GM12891 (cell line): ENCODE results near the gene CELSR1.
A peak's percentile ranks its signal among the peaks of the same experiment; 100 is the strongest.

Experiments
- DNase-seq: peaks from one replicate; pipeline ENCODE4 v3.0.0; 2011; ENCODE audit warnings: low spot score; ENCODE audit not compliant: insufficient read length
- FAIRE-seq: peaks from 2 replicates; lab custom pipeline; 2011; peaks lifted over from hg19 to GRCh38; lab: Jason Lieb, UNC
- PAX5 ChIP-seq: IDR thresholded peaks from 2 replicates; pipeline ENCODE4 v1.6.1; 2011; ENCODE audit warnings: low read length, moderate library complexity, mild to moderate bottlenecking; ENCODE audit not compliant: insufficient read depth, severe bottlenecking
- POLR2A ChIP-seq: IDR thresholded peaks from 2 replicates; pipeline ENCODE4 v1.6.1; 2011; ENCODE audit warnings: low read depth, low read length, control low read depth
- POLR2AphosphoS5 ChIP-seq: IDR thresholded peaks from 2 replicates; pipeline ENCODE4 v1.6.1; 2011; ENCODE audit warnings: low read depth, low read length, control low read depth
- POU2F2 ChIP-seq: IDR thresholded peaks from 2 replicates; pipeline ENCODE4 v1.6.1; 2011; ENCODE audit warnings: low read depth, mild to moderate bottlenecking, control low read depth, low read length, moderate library complexity
- SPI1 ChIP-seq: IDR thresholded peaks from 2 replicates; pipeline ENCODE4 v1.6.1; 2011; ENCODE audit warnings: low read depth, low read length, control low read depth
- TAF1 ChIP-seq: IDR thresholded peaks from 2 replicates; pipeline ENCODE4 v1.6.1; 2011; ENCODE audit warnings: low read depth, low read length, control low read depth

The CELSR1 gene

GRCh38 chr22:46376908-46377524, 160.4 kb downstream of the CELSR1 start:
- TF ChIP-seq TAF1 (no peak), POU2F2 (no peak), SPI1 (no peak), POLR2AphosphoS5 (no peak), PAX5 (no peak), POLR2A (no peak)
- FAIRE-seq (no peak), DNase-seq (no peak)

GRCh38 chr22:46376111-46376510, 161.3 kb downstream of the CELSR1 start:
- FAIRE-seq: no peak
- DNase-seq: no peak
- TF ChIP-seq POU2F2: no peak
- TF ChIP-seq SPI1: no peak

- DNase-seq: no peak
- TF ChIP-seq SPI1: no peak
- no peak for TF ChIP-seq POU2F2
- TF ChIP-seq PAX5: no peak
- FAIRE-seq: no peak
Measured at GRCh38 chr22:46374663-46375474, 162.6 kb downstream of the CELSR1 start.

GRCh38 chr22:46373921-46374662, 163.3 kb downstream of the CELSR1 start:
- no peak for TF ChIP-seq POLR2AphosphoS5
- no peak for TF ChIP-seq POLR2A
- no peak for TF ChIP-seq PAX5
- TF ChIP-seq POU2F2: no peak
- TF ChIP-seq SPI1: no peak
- FAIRE-seq (peak; percentile 69), DNase-seq (peak; percentile 60)

GRCh38 chr22:46373159-46373558, 164.3 kb downstream of the CELSR1 start:
- FAIRE-seq: peak; percentile 9
- no peak for TF ChIP-seq TAF1
- TF ChIP-seq POLR2AphosphoS5: no peak
- no peak for TF ChIP-seq PAX5
- no peak for TF ChIP-seq SPI1
- no peak for TF ChIP-seq POU2F2
- TF ChIP-seq POLR2A: no peak
- DNase-seq: no peak

GRCh38 chr22:46372686-46373085, 164.7 kb downstream of the CELSR1 start:
- no peak for TF ChIP-seq POLR2AphosphoS5
- TF ChIP-seq PAX5: no peak
- no peak for TF ChIP-seq TAF1
- TF ChIP-seq POU2F2: no peak
- no peak for TF ChIP-seq SPI1
- no peak for TF ChIP-seq POLR2A
- DNase-seq (no peak), FAIRE-seq (no peak)

- DNase-seq (no peak), FAIRE-seq (no peak)
- TF ChIP-seq POLR2AphosphoS5 (no peak), PAX5 (no peak), POU2F2 (no peak), POLR2A (no peak), SPI1 (no peak), TAF1 (no peak)
Measured at GRCh38 chr22:46371623-46372226, 165.7 kb downstream of the CELSR1 start.

GRCh38 chr22:46370584-46371291, 166.7 kb downstream of the CELSR1 start:
- FAIRE-seq (no peak), DNase-seq (no peak)

More at GRCh38 chr22:46370584-46371291, 166.7 kb downstream of the CELSR1 start:
- TF ChIP-seq POU2F2 (no peak), TAF1 (no peak), PAX5 (no peak), SPI1 (no peak), POLR2A (no peak), POLR2AphosphoS5 (no peak)
